SU-DHL-6 (cell line): ENCODE data around the gene ATP9A.

ENCODE experiments used
- H2AFZ ChIP-seq: fragments of 200-600 bp; sonication (generic); 2 replicates; pipeline ENCODE4 v1.6.1; 2014; ENCODE audit warnings: low read depth, mild to moderate bottlenecking, moderate library complexity, mixed read lengths, antibody characterized with exemption, low read length; ENCODE audit not compliant: severe bottlenecking
- H3F3A ChIP-seq: fragments of 200-600 bp; shearing (Covaris generic); 2 replicates; pipeline ENCODE4 v1.6.0; 2016; ENCODE audit warnings: antibody characterized with exemption, mild to moderate bottlenecking; ENCODE audit not compliant: insufficient read depth
- H3K27ac ChIP-seq: fragments of 200-600 bp; sonication (generic); 2 replicates; pipeline ENCODE4 v1.5.1; 2016; ENCODE audit warnings: low read depth, mild to moderate bottlenecking, low read length, moderate library complexity, mixed read lengths
- H3K27me3 ChIP-seq: fragments of 200-600 bp; sonication (generic), shearing (Covaris generic); 2 replicates; pipeline ENCODE4 v1.6.0; 2014; ENCODE audit warnings: mild to moderate bottlenecking, low read length
- H3K36me3 ChIP-seq: fragments of 200-600 bp; sonication (generic); 2 replicates; pipeline ENCODE4 v1.6.1; 2014; ENCODE audit warnings: mild to moderate bottlenecking, low read length, mixed read lengths
- H3K4me2 ChIP-seq: fragments of 300-600, 200-600 bp; shearing (Covaris generic), sonication (generic); 2 replicates; pipeline ENCODE4 v1.6.0; 2014; ENCODE audit warnings: low read length, low read depth, mild to moderate bottlenecking; ENCODE audit not compliant: poor library complexity, severe bottlenecking
- H3K4me3 ChIP-seq: fragments of 200-600 bp; sonication (generic); 2 replicates; pipeline ENCODE4 v1.5.1; 2014; ENCODE audit warnings: antibody characterized with exemption, low read length, mild to moderate bottlenecking, mixed read lengths; ENCODE audit not compliant: insufficient read depth, poor library complexity, severe bottlenecking
- H3K79me2 ChIP-seq: fragments of 200-600 bp; sonication (generic); 2 replicates; pipeline ENCODE4 v1.6.1; 2014; ENCODE audit warnings: mild to moderate bottlenecking, low read length, moderate library complexity; ENCODE audit not compliant: insufficient read depth
- H3K9ac ChIP-seq: fragments of 200-600 bp; sonication (generic); 2 replicates; pipeline ENCODE4 v1.7.0; 2014; ENCODE audit warnings: mild to moderate bottlenecking, low read length
- H3K9me2 ChIP-seq: fragments of 200-600 bp; sonication (generic); replicated peaks from 2 replicates; pipeline ENCODE4 v1.6.1; 2014; ENCODE audit warnings: low read length; ENCODE audit not compliant: insufficient read depth
- H3K9me3 ChIP-seq: fragments of 200-600 bp; sonication (generic); 2 replicates; pipeline ENCODE4 v1.6.1; 2014; ENCODE audit warnings: low read length, mixed read lengths; ENCODE audit not compliant: insufficient read depth
- H4K20me1 ChIP-seq: fragments of 200-600 bp; sonication (generic); 2 replicates; pipeline ENCODE4 v1.6.1; 2014; ENCODE audit warnings: low read depth, mild to moderate bottlenecking, antibody characterized with exemption, low read length, moderate library complexity, mixed read lengths
- CTCF ChIP-seq: fragments of 200-600 bp; sonication (generic); IDR thresholded peaks from one replicate; pipeline ENCODE4 v1.5.1; 2017; ENCODE audit warnings: antibody characterized with exemption, mild to moderate bottlenecking, low read length, moderate library complexity; ENCODE audit not compliant: insufficient read depth, poor library complexity, severe bottlenecking
- EZH2phosphoT487 ChIP-seq: fragments of 200-600 bp; sonication (generic), shearing (Covaris generic); conservative IDR thresholded peaks from 2 replicates; pipeline ENCODE4 v1.6.1; 2018; ENCODE audit warnings: mild to moderate bottlenecking, antibody characterized with exemption, low read length, moderate library complexity, mixed read lengths

The ATP9A gene

GRCh38 chr20:51803148-51803854 lies 35.1 kb upstream of the ATP9A start:
- H3K4me2 ChIP-seq, result no peak overlapping the region
- no peak for TF ChIP-seq CTCF
- TF ChIP-seq EZH2phosphoT487, result no peak
- H3K27me3 ChIP-seq, result no peaks in the 10 kb centered on the region
- no peaks in the 10 kb centered on the region for H3K9me3 ChIP-seq
- H3K9ac ChIP-seq, result no peak overlapping the region
- H3K9me2 ChIP-seq, result no peaks in the 10 kb centered on the region
- no peak overlapping the region for H2AFZ ChIP-seq
- H4K20me1 ChIP-seq, result no peaks in the 10 kb centered on the region
- no peaks in the 10 kb centered on the region for H3K36me3 ChIP-seq
- no peaks in the 10 kb centered on the region for H3K79me2 ChIP-seq
- no peaks in the 10 kb centered on the region for H3F3A ChIP-seq
- H3K4me3 ChIP-seq, result no peak overlapping the region
- H3K27ac ChIP-seq, result no peak overlapping the region

GRCh38 chr20:51802170-51802751 lies 34.1 kb upstream of the ATP9A start, which contains the start of gene SALL4:
SALL4 (minus strand) TSS chr20:51802521; CDS start chr20:51802408, 113 bp downstream.
- no peak within 1 kb of the TSS for H3K4me3 ChIP-seq
- no peak within 1 kb of the TSS for H3K27ac ChIP-seq

GRCh38 chr20:51801823-51802123 lies 33.6 kb upstream of the ATP9A start:
- no peak overlapping the region for H3K4me2 ChIP-seq
- no peak overlapping the region for H2AFZ ChIP-seq
- H3K36me3 ChIP-seq, result no peaks in the 10 kb centered on the region
- no peaks in the 10 kb centered on the region for H3K79me2 ChIP-seq
- no peaks in the 10 kb centered on the region for H3F3A ChIP-seq
- H3K27me3 ChIP-seq, result no peaks in the 10 kb centered on the region
- H3K9me2 ChIP-seq, result no peaks in the 10 kb centered on the region
- H3K4me3 ChIP-seq, result no peak overlapping the region
- H3K9me3 ChIP-seq, result no peaks in the 10 kb centered on the region
- no peak overlapping the region for H3K9ac ChIP-seq
- no peaks in the 10 kb centered on the region for H4K20me1 ChIP-seq
- H3K27ac ChIP-seq, result no peak overlapping the region
- TF ChIP-seq EZH2phosphoT487 (no peak), CTCF (no peak)

More at GRCh38 chr20:51802170-51802751, 34.1 kb upstream of the ATP9A start, which contains the start of gene SALL4:
- Histone ChIP-seq H4K20me1 (no peaks in the 10 kb centered on the region), H3K36me3 (no peaks in the 10 kb centered on the region), H3F3A (no peaks in the 10 kb centered on the region), H3K4me2 (no peak within 1 kb of the TSS), H3K27me3 (no peaks in the 10 kb centered on the region), H3K79me2 (no peaks in the 10 kb centered on the region), H3K9me3 (no peaks in the 10 kb centered on the region), H2AFZ (no peak within 1 kb of the TSS), H3K9ac (no peak within 1 kb of the TSS), H3K9me2 (no peaks in the 10 kb centered on the region)
- TF ChIP-seq EZH2phosphoT487 (no peak), CTCF (no peak)
